GM21529 (cell line): ENCODE measurements around the gene ZFPM1.
A peak's percentile ranks its signal among the peaks of the same experiment; 100 is the strongest.

ENCODE experiments used
- ATAC-seq: cut with Tn5 transposase; IDR thresholded peaks from one replicate; pipeline ENCODE4 v1.9.1; 2021; ENCODE audit not compliant: unreplicated experiment

The ZFPM1 gene

DNA sequence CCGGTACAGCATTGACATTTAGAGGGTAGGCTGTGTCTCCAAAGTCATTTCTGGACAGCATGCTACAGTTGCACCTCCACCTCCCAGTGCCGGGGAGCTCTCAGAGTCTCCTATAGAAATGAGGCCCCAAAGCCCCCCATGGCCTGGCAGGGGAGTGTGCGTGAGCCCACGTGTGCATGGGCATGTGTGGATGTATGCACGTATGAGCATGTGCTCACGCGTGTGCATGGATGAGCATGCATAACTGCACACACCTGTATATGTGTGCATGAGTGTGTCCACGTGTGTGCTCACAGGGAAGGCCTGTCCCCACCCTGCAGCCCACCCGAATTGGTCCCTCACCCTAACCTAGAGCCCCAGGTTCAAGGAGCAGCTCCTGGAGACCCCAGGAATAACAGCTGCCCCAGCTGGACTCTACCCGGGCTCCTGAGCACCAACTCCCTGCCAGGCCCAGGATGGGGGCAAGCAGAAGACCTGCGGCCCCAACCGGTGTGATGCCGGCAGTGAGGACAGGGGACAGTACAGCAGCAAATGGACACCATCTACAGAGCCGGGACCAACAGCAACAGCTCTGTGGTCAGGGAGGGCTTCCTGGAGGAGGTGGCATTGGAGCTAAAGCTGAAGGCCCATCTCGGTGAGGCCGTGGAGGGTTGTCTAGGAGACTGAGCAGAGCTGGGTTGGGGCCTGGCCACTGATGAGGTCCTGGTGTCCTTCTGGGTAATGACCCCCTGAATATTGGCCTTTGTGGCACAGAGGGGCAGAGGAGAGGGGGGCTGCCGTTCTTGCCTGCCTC is 35.2 kb upstream of the ZFPM1 start:
- ATAC-seq: no peak

- ATAC-seq: no peak
Measured at GRCh38 chr16:88418869-88419268, 34.2 kb upstream of the ZFPM1 start.

GRCh38 chr16:88419790-88420189 is 33.3 kb upstream of the ZFPM1 start:
- no peak for ATAC-seq

DNA sequence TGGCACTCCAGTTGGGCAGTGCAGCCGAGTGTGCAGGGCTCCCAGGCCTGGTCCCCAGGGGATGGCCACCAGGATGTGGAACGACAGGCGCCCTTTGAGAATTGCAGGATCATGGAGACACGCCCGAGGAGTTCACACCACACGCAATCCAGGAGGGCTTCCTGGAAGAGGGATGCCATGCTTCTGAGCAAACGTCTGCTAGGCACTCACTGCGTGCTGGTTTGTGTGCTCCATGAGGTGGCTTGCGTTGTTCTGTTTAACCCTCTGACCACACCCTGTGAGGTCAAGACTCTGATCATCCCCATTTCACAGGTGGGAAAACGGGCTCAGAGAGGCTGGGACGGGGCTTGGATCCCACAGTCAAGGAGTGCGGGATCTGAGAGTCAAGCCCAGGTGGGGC is 32.6 kb upstream of the ZFPM1 start:
- no peak for ATAC-seq

DNA sequence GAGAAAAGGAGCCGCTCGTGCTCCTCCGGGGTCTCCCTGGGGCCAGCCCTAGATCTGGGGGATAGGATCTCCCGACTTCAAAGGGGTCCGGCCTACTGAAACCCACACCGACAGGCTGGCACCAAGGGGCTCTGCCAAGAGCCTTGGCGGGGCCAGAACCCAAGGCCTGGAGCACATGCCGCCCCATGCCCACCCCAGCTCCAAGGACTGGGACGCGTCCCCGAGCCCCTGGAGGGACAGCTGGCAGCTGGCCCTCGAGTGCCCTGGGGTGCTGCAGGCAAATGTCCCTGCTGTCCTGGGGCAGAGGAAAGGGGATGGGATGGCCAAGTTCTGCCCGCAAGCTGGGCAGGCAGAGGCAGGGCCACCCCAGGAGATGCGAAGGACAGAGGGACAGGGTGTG is 31.8 kb upstream of the ZFPM1 start:
- no peak for ATAC-seq

- no peak for ATAC-seq
Measured at GRCh38 chr16:88421871-88422433, 31.1 kb upstream of the ZFPM1 start.

- no peak for ATAC-seq
Measured at GRCh38 chr16:88422733-88423447, 30.2 kb upstream of the ZFPM1 start.

- no peak for ATAC-seq
Measured at GRCh38 chr16:88423448-88423850, 29.6 kb upstream of the ZFPM1 start.

- no peak for ATAC-seq
Measured at GRCh38 chr16:88424587-88425235, 28.4 kb upstream of the ZFPM1 start.

GRCh38 chr16:88426018-88426417 is 27.1 kb upstream of the ZFPM1 start:
- no peak for ATAC-seq

DNA sequence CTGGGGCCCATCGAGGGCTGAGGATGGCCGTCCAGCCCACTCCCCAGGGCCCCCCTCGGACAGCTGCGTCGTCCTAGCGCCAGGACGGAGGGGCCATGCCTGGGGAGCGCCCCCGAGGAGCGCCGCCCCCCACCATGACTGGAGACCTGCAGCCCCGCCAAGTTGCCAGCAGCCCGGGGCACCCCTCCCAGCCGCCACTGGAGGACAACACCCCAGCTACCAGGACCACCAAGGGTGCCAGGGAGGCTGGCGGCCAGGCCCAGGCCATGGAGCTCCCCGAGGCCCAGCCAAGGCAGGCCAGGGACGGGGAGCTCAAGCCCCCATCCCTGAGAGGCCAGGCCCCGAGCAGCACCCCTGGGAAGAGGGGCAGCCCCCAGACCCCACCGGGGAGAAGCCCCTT is 25.7 kb upstream of the ZFPM1 start:
- no peak for ATAC-seq

DNA sequence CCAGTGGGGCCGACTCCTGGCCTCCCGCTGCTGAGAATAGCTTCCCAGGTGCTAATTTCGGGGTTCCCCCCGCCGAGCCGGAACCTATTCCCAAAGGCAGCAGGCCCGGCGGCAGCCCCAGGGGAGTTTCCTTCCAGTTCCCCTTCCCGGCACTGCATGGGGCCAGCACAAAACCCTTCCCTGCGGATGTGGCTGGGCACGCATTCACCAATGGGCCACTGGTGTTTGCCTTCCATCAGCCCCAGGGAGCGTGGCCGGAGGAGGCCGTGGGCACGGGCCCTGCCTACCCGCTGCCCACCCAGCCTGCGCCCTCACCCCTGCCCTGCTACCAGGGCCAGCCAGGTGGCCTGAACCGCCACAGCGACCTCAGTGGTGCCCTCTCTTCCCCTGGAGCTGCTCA is 24.9 kb upstream of the ZFPM1 start:
- ATAC-seq: no peak

DNA sequence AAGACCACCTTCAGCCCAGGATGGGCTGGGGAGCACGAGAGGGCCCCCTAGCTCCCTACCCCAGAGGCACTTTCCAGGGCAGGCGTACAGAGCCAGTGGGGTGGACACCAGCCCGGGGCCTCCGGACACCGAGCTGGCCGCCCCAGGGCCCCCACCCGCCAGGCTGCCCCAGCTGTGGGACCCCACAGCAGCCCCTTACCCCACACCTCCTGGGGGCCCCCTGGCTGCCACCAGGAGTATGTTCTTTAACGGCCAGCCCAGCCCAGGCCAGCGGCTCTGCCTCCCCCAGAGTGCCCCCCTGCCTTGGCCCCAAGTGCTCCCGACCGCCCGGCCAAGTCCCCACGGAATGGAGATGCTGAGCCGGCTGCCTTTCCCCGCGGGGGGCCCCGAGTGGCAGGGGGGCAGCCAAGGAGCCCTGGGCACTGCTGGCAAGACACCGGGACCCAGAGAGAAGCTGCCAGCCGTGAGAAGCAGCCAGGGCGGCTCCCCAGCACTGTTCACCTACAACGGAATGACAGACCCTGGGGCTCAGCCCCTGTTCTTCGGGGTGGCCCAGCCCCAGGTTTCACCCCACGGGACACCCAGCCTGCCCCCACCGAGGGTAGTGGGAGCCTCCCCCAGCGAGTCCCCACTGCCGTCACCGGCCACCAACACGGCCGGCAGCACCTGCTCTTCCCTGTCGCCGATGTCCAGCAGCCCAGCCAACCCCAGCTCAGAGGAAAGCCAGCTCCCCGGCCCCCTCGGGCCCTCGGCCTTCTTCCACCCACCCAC is 24.3 kb upstream of the ZFPM1 start:
- no peak for ATAC-seq

DNA sequence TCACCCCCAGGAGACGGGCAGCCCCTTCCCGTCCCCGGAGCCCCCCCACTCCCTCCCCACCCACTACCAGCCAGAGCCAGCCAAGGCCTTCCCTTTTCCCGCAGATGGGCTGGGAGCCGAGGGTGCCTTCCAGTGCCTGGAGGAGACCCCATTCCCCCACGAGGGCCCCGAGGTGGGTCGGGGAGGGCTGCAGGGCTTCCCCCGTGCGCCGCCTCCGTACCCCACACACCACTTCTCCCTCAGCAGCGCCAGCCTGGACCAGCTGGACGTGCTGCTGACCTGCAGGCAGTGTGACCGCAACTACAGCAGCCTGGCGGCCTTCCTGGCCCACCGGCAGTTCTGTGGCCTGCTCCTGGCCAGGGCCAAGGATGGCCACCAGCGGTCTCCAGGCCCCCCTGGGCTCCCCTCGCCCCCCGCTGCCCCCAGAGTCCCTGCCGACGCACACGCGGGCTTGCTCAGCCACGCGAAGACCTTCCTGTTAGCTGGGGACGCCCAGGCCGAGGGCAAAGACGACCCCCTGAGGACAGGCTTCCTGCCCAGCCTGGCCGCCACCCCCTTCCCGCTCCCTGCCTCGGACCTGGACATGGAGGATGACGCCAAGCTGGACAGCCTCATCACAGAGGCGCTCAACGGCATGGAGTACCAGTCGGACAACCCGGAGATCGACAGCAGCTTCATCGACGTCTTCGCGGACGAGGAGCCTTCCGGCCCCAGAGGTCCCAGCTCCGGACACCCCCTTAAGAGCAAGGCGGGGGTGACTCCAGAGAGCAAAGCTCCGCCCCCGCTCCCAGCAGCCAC is 23.5 kb upstream of the ZFPM1 start:
- ATAC-seq: no peak

DNA sequence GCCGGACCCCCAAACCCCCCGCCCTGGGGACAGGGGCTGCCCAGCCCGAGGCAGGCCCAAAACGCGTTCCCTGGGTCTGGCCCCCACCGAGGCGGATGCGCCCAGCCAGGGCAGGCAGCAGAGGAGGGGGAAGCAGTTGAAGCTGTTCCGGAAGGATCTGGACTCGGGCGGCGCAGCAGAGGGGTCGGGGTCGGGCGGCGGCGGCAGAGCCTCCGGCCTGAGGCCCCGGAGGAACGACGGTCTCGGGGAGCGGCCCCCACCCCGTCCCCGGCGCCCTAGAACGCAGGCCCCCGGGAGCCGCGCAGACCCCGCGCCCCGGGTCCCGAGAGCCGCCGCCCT is 22.9 kb upstream of the ZFPM1 start:
- ATAC-seq: no peak

- peak; percentile 55 for ATAC-seq
Measured at GRCh38 chr16:88430524-88431446, 22.3 kb upstream of the ZFPM1 start.

GRCh38 chr16:88431651-88432050 is 21.4 kb upstream of the ZFPM1 start:
- no peak for ATAC-seq

DNA sequence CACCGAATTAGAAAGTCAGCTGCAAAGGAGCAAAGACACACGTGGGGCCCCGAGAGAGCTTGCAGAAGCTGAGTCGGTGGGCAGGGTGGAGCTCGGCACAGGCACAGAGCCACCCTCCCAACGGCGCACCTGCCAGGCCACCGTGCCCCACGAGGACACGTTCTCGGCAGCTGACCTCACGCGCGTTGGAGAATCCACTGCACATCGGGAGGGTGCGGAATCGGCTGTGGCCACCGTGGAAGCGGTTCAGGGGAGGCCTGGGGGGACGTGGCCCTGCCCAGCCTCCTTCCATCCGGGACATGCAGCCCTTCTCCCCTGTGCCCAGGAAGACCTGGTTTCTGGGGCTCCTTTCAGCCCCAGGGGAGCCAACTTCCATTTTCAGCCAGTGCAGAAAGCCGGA is 20.9 kb upstream of the ZFPM1 start:
- no peak for ATAC-seq

DNA sequence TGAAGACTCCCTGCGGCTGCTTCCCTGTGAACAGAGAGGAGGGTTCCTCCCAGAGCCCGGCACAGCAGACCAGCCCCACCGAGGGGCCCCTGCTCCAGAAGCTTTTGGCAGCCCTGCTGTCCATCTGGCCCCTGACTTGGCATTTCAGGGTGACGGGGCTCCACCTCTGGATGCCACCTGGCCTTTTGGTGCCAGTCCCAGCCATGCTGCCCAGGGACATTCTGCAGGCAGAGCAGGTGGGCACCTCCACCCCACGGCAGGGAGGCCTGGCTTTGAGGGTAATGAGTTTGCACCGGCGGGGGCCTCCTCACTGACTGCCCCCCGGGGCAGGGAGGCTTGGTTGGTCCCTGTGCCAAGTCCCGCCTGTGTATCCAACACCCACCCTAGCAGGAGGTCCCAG is 20.3 kb upstream of the ZFPM1 start:
- no peak for ATAC-seq
